ENCODE measurements around the gene ARHGAP22. TPM values are rescaled to one million over a fixed set of nuclear protein-coding genes. Genes with fewer than 3 reads are reported as not detected.

The ARHGAP22 gene
- total RNA-seq, 2 experiments from 2014 or later = not detected

GRCh38 chr10:48506147-48506917 is 98.5 kb downstream of the ARHGAP22 start:
- no peak overlapping the region for H3K4me3 Mint-ChIP-seq
- H3K9me3 Mint-ChIP-seq = no peaks in the 10 kb centered on the region
- ChIA-PET CTCF (interaction anchor here (0.6 to 1.5 kb wide), 5 partner anchors 140 to 151 kb away, joined by 3 to 7 read pairs (median 3); no protein-coding TSS in a partner anchor), POLR2A (no interaction called here)
- peaks cover 1% of the 10 kb centered on the region for H3K27me3 Mint-ChIP-seq
- H3K36me3 Mint-ChIP-seq = no peaks in the 10 kb centered on the region
- peak; percentile 21 for DNase-seq
- no peak overlapping the region for H3K27ac Mint-ChIP-seq
- no peaks in the 10 kb centered on the region for H3K4me1 Mint-ChIP-seq (ENCODE audit: low read depth)
- intact Hi-C loops (cut with micrococcal nuclease) = loop anchor here (1.0 to 10.0 kb wide), 2 partner anchors 143 to 292 kb away; no protein-coding TSS in a partner anchor

- no peaks in the 10 kb centered on the region for H3K9me3 Mint-ChIP-seq
- ChIA-PET POLR2A (no interaction called here), CTCF (interaction anchor here (1.0 to 1.2 kb wide), 2 partner anchors 140 to 144 kb away, joined by 3 read pairs; no protein-coding TSS in a partner anchor)
- no peak for DNase-seq
- H3K4me3 Mint-ChIP-seq = no peak overlapping the region
- intact Hi-C loops (cut with micrococcal nuclease) = loop anchor here (1.0 to 10.0 kb wide), 2 partner anchors 142 to 291 kb away; no protein-coding TSS in a partner anchor
- H3K27ac Mint-ChIP-seq = no peak overlapping the region
- no peaks in the 10 kb centered on the region for H3K36me3 Mint-ChIP-seq
- peaks cover 1% of the 10 kb centered on the region for H3K27me3 Mint-ChIP-seq
- no peaks in the 10 kb centered on the region for H3K4me1 Mint-ChIP-seq (ENCODE audit: low read depth)
Measured at GRCh38 chr10:48505394-48506112, 99.3 kb downstream of the ARHGAP22 start.

GRCh38 chr10:48504141-48504885 is 100.6 kb downstream of the ARHGAP22 start:
- Mint-ChIP-seq H3K4me3 (no peak overlapping the region), H3K36me3 (no peaks in the 10 kb centered on the region), H3K27me3 (peaks cover 1% of the 10 kb centered on the region), H3K9me3 (no peaks in the 10 kb centered on the region), H3K4me1 (ENCODE audit: low read depth) (no peaks in the 10 kb centered on the region), H3K27ac (no peak overlapping the region)
- CTCF ChIA-PET = interaction anchor here (1.4 kb wide), 1 partner anchor 141 kb away, joined by 4 read pairs; no protein-coding TSS in a partner anchor
- no peak for DNase-seq
- POLR2A ChIA-PET = no interaction called here
- intact Hi-C loops (cut with micrococcal nuclease) = loop anchor here (10.0 kb wide), 1 partner anchor 290 kb away; no protein-coding TSS in a partner anchor

- H3K9me3 Mint-ChIP-seq = no peaks in the 10 kb centered on the region
- no peak overlapping the region for H3K4me3 Mint-ChIP-seq
- ChIA-PET POLR2A (no interaction called here), CTCF (interaction anchor here (1.4 kb wide), 1 partner anchor 140 kb away, joined by 4 read pairs; no protein-coding TSS in a partner anchor)
- H3K36me3 Mint-ChIP-seq = no peaks in the 10 kb centered on the region
- H3K27me3 Mint-ChIP-seq = peaks cover 1% of the 10 kb centered on the region
- intact Hi-C loops (cut with micrococcal nuclease) = loop anchor here (10.0 kb wide), 1 partner anchor 289 kb away; no protein-coding TSS in a partner anchor
- no peak for DNase-seq
- no peak overlapping the region for H3K27ac Mint-ChIP-seq
- H3K4me1 Mint-ChIP-seq (ENCODE audit: low read depth) = no peaks in the 10 kb centered on the region
Measured at GRCh38 chr10:48503293-48503911, 101.5 kb downstream of the ARHGAP22 start.

- DNase-seq = no peak
- Mint-ChIP-seq H3K9me3 (no peaks in the 10 kb centered on the region), H3K36me3 (no peaks in the 10 kb centered on the region), H3K27me3 (peaks cover 1% of the 10 kb centered on the region), H3K27ac (no peak overlapping the region), H3K4me3 (no peak overlapping the region), H3K4me1 (ENCODE audit: low read depth) (no peaks in the 10 kb centered on the region)
- ChIA-PET POLR2A (no interaction called here), CTCF (no interaction called here)
- intact Hi-C loops (cut with micrococcal nuclease) = loop anchor here (10.0 kb wide), 1 partner anchor 288 kb away; no protein-coding TSS in a partner anchor
Measured at GRCh38 chr10:48502791-48503190, 102.1 kb downstream of the ARHGAP22 start.

GRCh38 chr10:48501787-48502771 is 102.8 kb downstream of the ARHGAP22 start:
- Mint-ChIP-seq H3K4me1 (ENCODE audit: low read depth) (no peaks in the 10 kb centered on the region), H3K9me3 (no peaks in the 10 kb centered on the region), H3K4me3 (no peak overlapping the region), H3K27me3 (peaks cover 3% of the 10 kb centered on the region), H3K36me3 (no peaks in the 10 kb centered on the region), H3K27ac (no peak overlapping the region)
- ChIA-PET POLR2A (interaction anchor here (0.6 kb wide), 1 partner anchor 32 kb away, joined by 4 read pairs; no protein-coding TSS in a partner anchor), CTCF (no interaction called here)
- no peak for DNase-seq
- intact Hi-C loops (cut with micrococcal nuclease) = loop anchor here (10.0 kb wide), 1 partner anchor 287 kb away; no protein-coding TSS in a partner anchor

- CTCF ChIA-PET = no interaction called here
- no peaks in the 10 kb centered on the region for H3K9me3 Mint-ChIP-seq
- intact Hi-C loops (cut with micrococcal nuclease) = loop anchor here (10.0 kb wide), 1 partner anchor 286 kb away; no protein-coding TSS in a partner anchor
- no peak overlapping the region for H3K4me3 Mint-ChIP-seq
- H3K27me3 Mint-ChIP-seq = peaks cover 6% of the 10 kb centered on the region
- H3K36me3 Mint-ChIP-seq = no peaks in the 10 kb centered on the region
- POLR2A ChIA-PET = no interaction called here
- DNase-seq = no peak
- no peak overlapping the region for H3K27ac Mint-ChIP-seq
- H3K4me1 Mint-ChIP-seq (ENCODE audit: low read depth) = no peaks in the 10 kb centered on the region
Measured at GRCh38 chr10:48501226-48501625, 103.6 kb downstream of the ARHGAP22 start.

GRCh38 chr10:48500771-48501170 is 104.1 kb downstream of the ARHGAP22 start:
- Mint-ChIP-seq H3K4me3 (no peak overlapping the region), H3K4me1 (ENCODE audit: low read depth) (no peaks in the 10 kb centered on the region), H3K9me3 (no peaks in the 10 kb centered on the region), H3K36me3 (no peaks in the 10 kb centered on the region), H3K27ac (no peak overlapping the region), H3K27me3 (peaks cover 6% of the 10 kb centered on the region)
- ChIA-PET CTCF (interaction anchor here (0.7 kb wide), 1 partner anchor 11 kb away, joined by 4 read pairs; no protein-coding TSS in a partner anchor), POLR2A (no interaction called here)
- intact Hi-C loops (cut with micrococcal nuclease) = loop anchor here (10.0 kb wide), 1 partner anchor 286 kb away; no protein-coding TSS in a partner anchor
- no peak for DNase-seq

- ChIA-PET CTCF (no interaction called here), POLR2A (no interaction called here)
- intact Hi-C loops (cut with micrococcal nuclease) = no loop called here
- Mint-ChIP-seq H3K27ac (no peak overlapping the region), H3K4me3 (no peak overlapping the region), H3K4me1 (ENCODE audit: low read depth) (peaks cover 10% of the 10 kb centered on the region), H3K36me3 (no peaks in the 10 kb centered on the region), H3K27me3 (peaks cover 15% of the 10 kb centered on the region), H3K9me3 (no peaks in the 10 kb centered on the region)
- no peak for DNase-seq
Measured at GRCh38 chr10:48498940-48499510, 105.8 kb downstream of the ARHGAP22 start.
